WERI-Rb-1 (cell line): ENCODE data around the gene PRKCZ.

Experiments
- DNase-seq: peaks from one replicate; pipeline ENCODE4 v3.0.0-alpha.2; 2020
- H3K27ac ChIP-seq: fragments of 250-450 bp; sonication (Bioruptor Pico); 2 replicates; pipeline ENCODE4 v1.5.1; 2020; ENCODE audit warnings: mild to moderate bottlenecking, moderate library complexity
- H3K27me3 ChIP-seq: fragments of 250-450 bp; sonication (Bioruptor Pico); 2 replicates; pipeline ENCODE4 v1.5.1; 2021; ENCODE audit warnings: mild to moderate bottlenecking, low read depth, moderate library complexity; ENCODE audit not compliant: insufficient read depth, severe bottlenecking
- H3K36me3 ChIP-seq: fragments of 250-450 bp; sonication (Bioruptor Pico); 2 replicates; pipeline ENCODE4 v1.5.1; 2020; ENCODE audit warnings: mild to moderate bottlenecking, moderate library complexity
- H3K4me3 ChIP-seq: 2 replicates; pipeline ENCODE4 v1.5.1; 2011; ENCODE audit warnings: low read depth, mild to moderate bottlenecking, control low read depth, low read length
- H3K9me3 ChIP-seq: fragments of 250-450 bp; sonication (Bioruptor Pico); 2 replicates; pipeline ENCODE4 v1.5.1; 2021; ENCODE audit warnings: mild to moderate bottlenecking, moderate library complexity; ENCODE audit not compliant: severe bottlenecking
- CTCF ChIP-seq: IDR thresholded peaks from 2 replicates; pipeline ENCODE4 v1.5.1; 2011; ENCODE audit warnings: low read depth, mild to moderate bottlenecking, control low read depth, inconsistent platforms, low read length

PRKCZ gene

GRCh38 chr1:2053784-2054376 lies 3.7 kb downstream of the PRKCZ start:
- H3K36me3 ChIP-seq = peaks cover 18% of the 10 kb centered on the region
- no peak for DNase-seq
- TF ChIP-seq CTCF = no peak
- H3K4me3 ChIP-seq = no peak overlapping the region
- no peaks in the 10 kb centered on the region for H3K9me3 ChIP-seq
- H3K27me3 ChIP-seq = no peaks in the 10 kb centered on the region
- H3K27ac ChIP-seq = no peak overlapping the region

GRCh38 chr1:2054560-2054959 lies 4.3 kb downstream of the PRKCZ start:
- H3K9me3 ChIP-seq = no peaks in the 10 kb centered on the region
- no peak for TF ChIP-seq CTCF
- H3K36me3 ChIP-seq = peaks cover 23% of the 10 kb centered on the region
- H3K27me3 ChIP-seq = no peaks in the 10 kb centered on the region
- DNase-seq = no peak
- H3K27ac ChIP-seq = no peak overlapping the region
- H3K4me3 ChIP-seq = no peak overlapping the region

GRCh38 chr1:2055911-2056575 lies 5.8 kb downstream of the PRKCZ start:
- TF ChIP-seq CTCF = peak; percentile 31; the same call in 1 of the 2 replicates
- Histone ChIP-seq H3K4me3 (no peak overlapping the region), H3K27me3 (no peaks in the 10 kb centered on the region), H3K9me3 (no peaks in the 10 kb centered on the region), H3K27ac (no peak overlapping the region), H3K36me3 (peaks cover 28% of the 10 kb centered on the region)
- DNase-seq = no peak

DNA sequence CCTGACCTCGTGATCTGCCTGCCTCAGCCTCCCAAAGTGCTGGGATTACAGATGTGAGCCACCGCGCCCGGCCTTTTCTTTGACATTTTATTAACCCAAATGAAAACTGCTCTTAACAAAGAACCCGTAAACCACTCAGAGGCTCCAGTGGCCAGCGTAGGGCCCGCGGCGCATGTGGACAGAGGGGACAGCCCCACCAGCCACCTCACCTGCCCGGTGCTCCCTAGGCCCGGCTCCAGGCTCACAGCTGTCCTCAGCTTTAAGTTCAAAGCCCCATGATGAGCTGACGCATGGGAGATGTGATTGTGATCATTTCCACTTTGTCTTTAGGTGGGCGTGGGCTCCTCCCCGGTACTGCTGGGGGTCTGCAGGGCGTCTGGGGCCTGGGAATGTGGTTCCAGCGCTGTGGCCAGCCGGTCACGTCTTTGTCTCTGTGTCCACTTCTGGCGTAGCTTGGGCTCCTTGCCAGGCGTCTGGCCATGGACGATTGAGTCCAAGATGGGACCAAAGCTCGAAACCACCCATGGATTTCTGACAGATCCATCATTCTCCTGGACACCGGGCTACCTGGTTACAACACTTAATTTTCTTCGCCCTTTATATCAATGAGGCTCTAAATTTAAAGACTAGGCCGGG lies 6.9 kb downstream of the PRKCZ start:
- peaks cover 32% of the 10 kb centered on the region for H3K36me3 ChIP-seq
- H3K9me3 ChIP-seq = no peaks in the 10 kb centered on the region
- no peak overlapping the region for H3K27ac ChIP-seq
- no peak for TF ChIP-seq CTCF
- DNase-seq = no peak
- no peak overlapping the region for H3K4me3 ChIP-seq
- H3K27me3 ChIP-seq = no peaks in the 10 kb centered on the region

DNA sequence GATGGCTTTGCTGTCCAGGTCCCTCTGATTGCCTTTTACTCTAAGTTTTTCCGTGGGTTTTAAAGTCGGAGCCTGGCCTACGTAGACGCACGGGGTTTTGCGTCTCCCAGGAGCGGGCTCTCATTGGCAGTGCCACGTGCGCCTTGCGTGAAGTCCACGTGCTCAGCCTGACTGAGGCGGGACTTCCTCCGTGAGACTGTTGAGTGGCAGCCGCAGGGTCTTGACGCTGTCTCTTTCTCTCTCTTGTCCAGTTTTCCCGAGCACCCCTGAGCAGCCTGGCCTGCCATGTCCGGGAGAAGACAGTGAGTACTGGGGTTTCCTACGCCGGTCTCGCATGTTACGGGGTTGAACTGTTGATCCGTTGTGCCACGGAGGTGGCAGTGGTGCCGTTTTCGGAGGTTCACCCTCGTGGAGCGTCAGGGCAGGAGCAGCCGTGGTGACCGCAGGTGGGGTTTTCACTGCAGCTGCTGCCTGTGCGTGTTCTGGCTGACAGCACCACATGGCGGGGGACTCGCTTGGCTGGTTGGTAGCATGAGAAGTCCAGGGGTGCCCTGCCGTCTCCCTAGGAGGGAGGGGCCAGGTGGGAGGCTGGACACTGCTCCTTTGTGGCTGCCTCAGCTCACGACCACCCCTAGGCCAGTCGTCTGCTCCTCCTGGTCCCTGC lies 9.2 kb downstream of the PRKCZ start:
- Histone ChIP-seq H3K27me3 (no peaks in the 10 kb centered on the region), H3K4me3 (no peak overlapping the region), H3K27ac (no peak overlapping the region), H3K9me3 (no peaks in the 10 kb centered on the region), H3K36me3 (peaks cover 34% of the 10 kb centered on the region)
- no peak for DNase-seq
- TF ChIP-seq CTCF = no peak
